HG03108 (cell line): Measurements from ENCODE around the gene IQCE.

Source experiments
- ATAC-seq: cut with Tn5 transposase; IDR thresholded peaks from one replicate; pipeline ENCODE4 v1.9.1; 2021; ENCODE audit warnings: moderate library complexity; ENCODE audit not compliant: unreplicated experiment

IQCE gene

GRCh38 chr7:2657920-2658671 lies 99.3 kb downstream of the IQCE start:
- no peak for ATAC-seq

- ATAC-seq: no peak
Measured at GRCh38 chr7:2658941-2659340, 100.2 kb downstream of the IQCE start.

- ATAC-seq: no peak
Measured at GRCh38 chr7:2659556-2660358, 101.0 kb downstream of the IQCE start.

- ATAC-seq: no peak
Measured at GRCh38 chr7:2660359-2661095, 101.7 kb downstream of the IQCE start.

- no peak for ATAC-seq
Measured at GRCh38 chr7:2661096-2661449, 102.3 kb downstream of the IQCE start.

GRCh38 chr7:2661602-2662272 lies 103.0 kb downstream of the IQCE start:
- no peak for ATAC-seq

- ATAC-seq: no peak
Measured at GRCh38 chr7:2662273-2663120, 103.7 kb downstream of the IQCE start.

GRCh38 chr7:2663121-2663886 lies 104.5 kb downstream of the IQCE start:
- no peak for ATAC-seq

- no peak for ATAC-seq
Measured at GRCh38 chr7:2663960-2664359, 105.2 kb downstream of the IQCE start.
